KMS-11 (cell line): ENCODE results near the gene SLC30A3.

ENCODE experiments used
- H2AFZ ChIP-seq: fragments of 200-600 bp; sonication (generic); 2 replicates; pipeline ENCODE4 v1.6.1; 2016; ENCODE audit warnings: antibody characterized with exemption, mixed run types, low read depth
- H3K27ac ChIP-seq: fragments of 200-600 bp; sonication (generic); 2 replicates; pipeline ENCODE4 v1.6.1; 2016; ENCODE audit warnings: mild to moderate bottlenecking, mixed run types
- H3K27me3 ChIP-seq: fragments of 200-600 bp; sonication (generic); 2 replicates; pipeline ENCODE4 v1.6.1; 2017; ENCODE audit warnings: mild to moderate bottlenecking, low read depth, mixed run types, moderate library complexity; ENCODE audit not compliant: insufficient read depth
- H3K36me3 ChIP-seq: fragments of 200-600 bp; sonication (generic); 2 replicates; pipeline ENCODE4 v1.6.1; 2017; ENCODE audit warnings: mild to moderate bottlenecking, mixed run types; ENCODE audit not compliant: insufficient read depth
- H3K4me1 ChIP-seq: fragments of 200-600 bp; sonication (generic); 2 replicates; pipeline ENCODE4 v1.6.1; 2016; ENCODE audit warnings: mild to moderate bottlenecking, low read depth, mixed run types; ENCODE audit not compliant: poor library complexity, severe bottlenecking
- H3K4me2 ChIP-seq: fragments of 200-600 bp; sonication (generic); 2 replicates; pipeline ENCODE4 v1.7.0; 2016; ENCODE audit warnings: mild to moderate bottlenecking, mixed run types
- H3K4me3 ChIP-seq: fragments of 200-600 bp; sonication (generic); IDR thresholded peaks from 2 replicates; pipeline ENCODE4 v1.6.1; 2017; ENCODE audit warnings: low read depth, low read length, mixed read lengths; ENCODE audit not compliant: insufficient read depth
- H3K79me2 ChIP-seq: fragments of 200-600 bp; sonication (generic); 2 replicates; pipeline ENCODE4 v1.6.1; 2016; ENCODE audit warnings: low read depth, mixed run types; ENCODE audit not compliant: insufficient read depth
- H3K9ac ChIP-seq: fragments of 200-600 bp; sonication (generic); 2 replicates; pipeline ENCODE4 v1.6.1; 2016; ENCODE audit warnings: mild to moderate bottlenecking, mixed run types
- H4K20me1 ChIP-seq: fragments of 200-600 bp; sonication (generic); 2 replicates; pipeline ENCODE4 v1.6.1; 2016; ENCODE audit warnings: mild to moderate bottlenecking, mixed run types; ENCODE audit not compliant: insufficient read depth
- TF ChIP-seq, protein P1 (sequence below): fragments of 200-600 bp; sonication (generic); conservative IDR thresholded peaks from 2 replicates; pipeline ENCODE4 v1.6.1; 2017; ENCODE audit warnings: low read depth, mild to moderate bottlenecking, antibody characterized with exemption, low read length, moderate library complexity, mixed read lengths

The SLC30A3 gene

DNA sequence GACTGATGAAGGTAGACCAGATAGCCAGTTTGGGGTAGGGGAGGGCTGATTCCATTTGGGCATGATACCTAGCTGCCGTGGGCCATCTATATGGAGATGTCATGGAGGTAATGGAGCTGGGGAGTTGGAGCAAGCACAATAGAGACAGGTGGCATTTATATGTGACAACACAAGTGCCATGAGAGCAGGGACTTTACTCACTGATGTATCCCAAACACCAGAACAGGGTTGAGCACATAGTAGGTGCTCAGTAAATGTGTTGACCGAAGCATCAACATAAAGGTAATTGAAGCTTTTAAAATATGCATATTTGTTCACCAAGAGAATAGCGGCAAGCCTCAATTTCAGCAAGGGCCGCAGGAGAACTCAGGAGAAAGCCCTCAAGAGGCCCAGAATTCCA lies 15.0 kb downstream of the SLC30A3 start:
- Histone ChIP-seq H3K4me1 (no peaks in the 10 kb centered on the region), H3K27ac (no peak overlapping the region), H4K20me1 (no peaks in the 10 kb centered on the region), H3K27me3 (peaks cover 3% of the 10 kb centered on the region; the same call in 1 of the 2 replicates), H3K36me3 (no peaks in the 10 kb centered on the region; the same call in 1 of the 2 replicates), H2AFZ (no peak overlapping the region), H3K79me2 (no peaks in the 10 kb centered on the region), H3K4me3 (no peak overlapping the region), H3K4me2 (no peak overlapping the region), H3K9ac (no peak overlapping the region)
- TF ChIP-seq, protein P1, sequence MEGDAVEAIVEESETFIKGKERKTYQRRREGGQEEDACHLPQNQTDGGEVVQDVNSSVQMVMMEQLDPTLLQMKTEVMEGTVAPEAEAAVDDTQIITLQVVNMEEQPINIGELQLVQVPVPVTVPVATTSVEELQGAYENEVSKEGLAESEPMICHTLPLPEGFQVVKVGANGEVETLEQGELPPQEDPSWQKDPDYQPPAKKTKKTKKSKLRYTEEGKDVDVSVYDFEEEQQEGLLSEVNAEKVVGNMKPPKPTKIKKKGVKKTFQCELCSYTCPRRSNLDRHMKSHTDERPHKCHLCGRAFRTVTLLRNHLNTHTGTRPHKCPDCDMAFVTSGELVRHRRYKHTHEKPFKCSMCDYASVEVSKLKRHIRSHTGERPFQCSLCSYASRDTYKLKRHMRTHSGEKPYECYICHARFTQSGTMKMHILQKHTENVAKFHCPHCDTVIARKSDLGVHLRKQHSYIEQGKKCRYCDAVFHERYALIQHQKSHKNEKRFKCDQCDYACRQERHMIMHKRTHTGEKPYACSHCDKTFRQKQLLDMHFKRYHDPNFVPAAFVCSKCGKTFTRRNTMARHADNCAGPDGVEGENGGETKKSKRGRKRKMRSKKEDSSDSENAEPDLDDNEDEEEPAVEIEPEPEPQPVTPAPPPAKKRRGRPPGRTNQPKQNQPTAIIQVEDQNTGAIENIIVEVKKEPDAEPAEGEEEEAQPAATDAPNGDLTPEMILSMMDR, result no peak

DNA sequence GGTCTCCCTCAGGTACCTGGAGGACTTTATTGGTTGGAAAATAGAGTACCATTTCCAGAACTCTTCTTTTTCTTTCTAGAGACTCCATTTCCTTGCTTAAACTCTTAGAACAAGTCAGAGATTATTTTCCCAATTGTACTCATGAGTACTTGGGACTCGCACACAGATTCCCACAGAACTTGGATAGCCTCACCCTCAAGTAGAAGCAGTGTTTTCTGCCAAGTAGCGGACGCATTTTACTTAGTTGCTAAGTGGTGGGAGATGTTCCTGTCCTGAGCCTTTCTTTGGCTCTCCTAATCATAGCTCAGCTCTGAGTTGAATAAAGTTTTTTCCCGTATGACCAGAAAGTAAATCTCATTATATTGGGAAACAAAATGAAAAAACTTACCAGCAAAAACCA lies 17.2 kb downstream of the SLC30A3 start:
- no peak overlapping the region for H3K27ac ChIP-seq
- no peaks in the 10 kb centered on the region for H4K20me1 ChIP-seq
- H3K4me1 ChIP-seq, result no peaks in the 10 kb centered on the region
- no peak overlapping the region for H3K4me2 ChIP-seq
- no peaks in the 10 kb centered on the region; the same call in 1 of the 2 replicates for H3K27me3 ChIP-seq
- peaks cover 7% of the 10 kb centered on the region; the same call in 1 of the 2 replicates for H3K36me3 ChIP-seq
- no peak overlapping the region for H2AFZ ChIP-seq
- H3K4me3 ChIP-seq, result no peak overlapping the region
- H3K9ac ChIP-seq, result no peak overlapping the region
- TF ChIP-seq, protein P1, result no peak
- no peaks in the 10 kb centered on the region for H3K79me2 ChIP-seq

DNA sequence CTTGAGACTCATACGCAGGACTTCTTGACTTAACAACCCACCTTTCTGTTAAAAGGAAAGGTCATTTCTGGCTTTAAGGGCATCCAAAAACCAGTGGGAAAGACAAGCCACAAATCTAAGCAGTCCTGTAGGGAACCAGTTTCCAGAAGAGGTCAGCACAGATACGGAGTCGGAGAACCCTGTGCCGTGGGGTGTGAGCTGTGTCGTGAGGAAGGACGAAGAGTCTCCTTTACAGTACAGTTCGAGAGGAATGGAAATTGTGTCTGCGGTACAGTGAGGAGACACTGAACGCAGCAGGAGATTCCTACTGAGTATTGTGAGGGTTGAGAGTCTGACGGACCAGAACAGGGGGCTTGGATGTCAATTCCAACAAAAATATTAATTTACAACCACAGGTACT lies 17.7 kb downstream of the SLC30A3 start:
- Histone ChIP-seq H3K4me3 (no peak overlapping the region), H3K27ac (no peak overlapping the region), H4K20me1 (no peaks in the 10 kb centered on the region), H3K36me3 (peaks cover 7% of the 10 kb centered on the region; the same call in 1 of the 2 replicates), H3K9ac (no peak overlapping the region), H3K4me2 (no peak overlapping the region), H2AFZ (no peak overlapping the region), H3K27me3 (no peaks in the 10 kb centered on the region; the same call in 1 of the 2 replicates), H3K79me2 (no peaks in the 10 kb centered on the region), H3K4me1 (no peaks in the 10 kb centered on the region)
- TF ChIP-seq, protein P1, result no peak

DNA sequence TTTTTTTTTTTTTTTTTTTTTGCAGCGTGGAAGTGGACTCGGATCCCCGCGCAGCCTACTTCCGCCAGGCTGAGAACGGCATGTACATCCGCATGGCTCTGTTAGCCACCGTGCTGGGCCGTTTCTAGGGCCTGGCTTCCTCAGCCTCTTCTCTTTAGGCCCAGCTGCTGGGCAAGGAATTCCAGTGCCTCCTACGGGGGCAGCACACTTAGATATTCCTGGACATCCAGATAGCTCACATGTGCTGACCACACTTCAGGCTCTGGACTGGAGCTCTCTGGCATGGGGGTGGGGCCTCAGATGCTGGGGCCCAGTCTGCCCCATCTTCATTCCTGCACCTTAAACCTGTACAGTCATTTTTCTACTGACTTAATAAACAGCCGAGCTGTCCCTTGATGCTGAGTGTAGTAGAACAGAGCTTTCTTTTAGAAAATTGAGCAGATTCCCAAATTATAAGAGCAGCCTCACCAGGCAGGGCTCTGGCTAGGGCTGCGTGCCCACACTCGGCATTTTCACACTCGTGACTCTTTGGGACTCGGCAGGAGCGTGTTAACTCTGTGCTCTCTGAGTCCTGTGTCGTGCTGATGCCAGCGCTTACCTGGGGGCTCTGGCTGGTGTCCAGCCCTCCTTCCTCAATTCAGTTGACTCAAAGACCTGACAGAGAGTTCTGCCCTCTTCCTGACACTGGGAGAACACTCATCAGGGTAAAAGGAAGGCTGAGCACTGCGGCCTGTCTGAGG lies 19.3 kb downstream of the SLC30A3 start:
- TF ChIP-seq, protein P1, result no peak
- Histone ChIP-seq H4K20me1 (no peaks in the 10 kb centered on the region), H3K27ac (no peak overlapping the region), H3K9ac (no peak overlapping the region), H3K4me2 (no peak overlapping the region), H3K27me3 (no peaks in the 10 kb centered on the region; the same call in 1 of the 2 replicates), H3K4me1 (no peaks in the 10 kb centered on the region), H3K36me3 (peaks cover 7% of the 10 kb centered on the region; the same call in 1 of the 2 replicates), H3K79me2 (no peaks in the 10 kb centered on the region), H2AFZ (no peak overlapping the region), H3K4me3 (no peak overlapping the region)
